HepG2 (cell line): ENCODE data around the gene STRADA. TPM values are rescaled to one million over a fixed set of nuclear protein-coding genes. Genes with fewer than 3 reads are reported as not detected.

ENCODE experiments used
- AHDC1 ChIP-seq: sonication (generic); formaldehyde crosslinking; IDR thresholded peaks from 2 replicates; pipeline ENCODE4 v1.5.1; 2020; ENCODE audit warnings: mild to moderate bottlenecking, missing genetic modification reagents, borderline replicate concordance
- EZH2 ChIP-seq: conservative IDR thresholded peaks from 2 replicates; pipeline ENCODE4 v1.6.1; 2012; ENCODE audit warnings: mild to moderate bottlenecking, low read depth, low read length, moderate library complexity
- GATA4 ChIP-seq: sonication (generic); IDR thresholded peaks from 2 replicates; pipeline ENCODE4 v1.6.1; 2016; ENCODE audit warnings: antibody characterized with exemption, low read depth, borderline replicate concordance
- HDAC1 ChIP-seq: sonication (generic); formaldehyde crosslinking; IDR thresholded peaks from 2 replicates; pipeline ENCODE4 v1.5.1; 2020; ENCODE audit warnings: mild to moderate bottlenecking, missing genetic modification reagents
- HMGXB4 ChIP-seq, 2 experiments: sonication (generic) in 1 of 2; formaldehyde crosslinking in 1 of 2; IDR thresholded peaks; 2 replicates each; pipeline versions ENCODE4 v1.4.0 to v1.6.1; 2018 to 2020; ENCODE audit warnings: missing genetic modification reagents in 2 of 2, borderline replicate concordance in 1 of 2, low read depth in 1 of 2, mild to moderate bottlenecking in 1 of 2, missing biosample characterization in 1 of 2
- HNF1B ChIP-seq: sonication (generic); formaldehyde crosslinking; IDR thresholded peaks from 2 replicates; pipeline ENCODE4 v1.5.1; 2020; ENCODE audit warnings: mild to moderate bottlenecking, moderate library complexity, missing genetic modification reagents
- POGZ ChIP-seq: sonication (generic); formaldehyde crosslinking; IDR thresholded peaks from 2 replicates; pipeline ENCODE4 v1.4.0; 2020; ENCODE audit warnings: mild to moderate bottlenecking, missing genetic modification reagents
- POLR2AphosphoS2 ChIP-seq: IDR thresholded peaks from 2 replicates; pipeline ENCODE4 v1.6.1; 2011; ENCODE audit warnings: low read depth, low read length, improper control_type of control experiment
- SMAD1 ChIP-seq: sonication (generic); formaldehyde crosslinking; IDR thresholded peaks from 2 replicates; pipeline ENCODE4 v1.4.0; 2020; ENCODE audit warnings: missing genetic modification reagents, low read depth, mild to moderate bottlenecking, borderline replicate concordance
- ZBTB25 ChIP-seq: IDR thresholded peaks from 2 replicates; pipeline ENCODE4 v1.6.1; 2018; ENCODE audit warnings: missing genetic modification reagents
- ZC3H13 ChIP-seq: sonication (generic); formaldehyde crosslinking; IDR thresholded peaks from 2 replicates; pipeline ENCODE4 v1.8.1; 2023; ENCODE audit warnings: mild to moderate bottlenecking, missing genetic modification reagents, moderate library complexity
- ZKSCAN5 ChIP-seq: sonication (generic); formaldehyde crosslinking; IDR thresholded peaks from 2 replicates; pipeline ENCODE4 v1.5.1; 2020; ENCODE audit warnings: mild to moderate bottlenecking, missing genetic modification reagents
- ZNF292 ChIP-seq: sonication (generic); formaldehyde crosslinking; IDR thresholded peaks from 2 replicates; pipeline ENCODE4 v1.8.1; 2022; ENCODE audit warnings: mild to moderate bottlenecking, low read depth, missing genetic modification reagents, borderline replicate concordance
- ZNF564 ChIP-seq: sonication (generic); formaldehyde crosslinking; IDR thresholded peaks from 2 replicates; pipeline ENCODE4 v1.8.1; 2023; ENCODE audit warnings: mild to moderate bottlenecking, missing genetic modification reagents
- ZNF589 ChIP-seq: sonication (generic); formaldehyde crosslinking; conservative IDR thresholded peaks from 2 replicates; pipeline ENCODE4 v1.8.0; 2022; ENCODE audit warnings: mild to moderate bottlenecking, moderate library complexity, missing genetic modification reagents
- ZNF616 ChIP-seq: sonication (generic); formaldehyde crosslinking; IDR thresholded peaks from 2 replicates; pipeline ENCODE4 v1.5.0; 2020; ENCODE audit warnings: low read depth, mild to moderate bottlenecking, missing genetic modification reagents
- ZNF775 ChIP-seq: sonication (generic); formaldehyde crosslinking; IDR thresholded peaks from 2 replicates; pipeline ENCODE4 v1.4.0; 2020; ENCODE audit warnings: missing genetic modification reagents, mild to moderate bottlenecking, moderate library complexity, borderline replicate concordance
- ZNF782 ChIP-seq: sonication (generic); formaldehyde crosslinking; IDR thresholded peaks from 2 replicates; pipeline ENCODE4 v1.4.0; 2020; ENCODE audit warnings: missing genetic modification reagents, mild to moderate bottlenecking, borderline replicate concordance
- polyA plus RNA-seq, 8 experiments: library from polyadenylated mRNA; depleted of rRNA in 3 of 8; stranded (reverse) in 7 of 8; unstranded in 1 of 8; fragments of >200 nt; fragmentation: Illumina TruSeq in 4 of 8; extraction: Trizol in 4 of 8; gene quantifications; 2 replicates each; pipeline versions ENCODE4 v1.2.1 to v1.2.3, GENCODE V29; 2011 to 2016; ENCODE audit warnings: low read depth in 4 of 8, missing spikeins in 1 of 8, mixed read lengths in 1 of 8; ENCODE audit not compliant: insufficient read depth in 1 of 8
- total RNA-seq, 5 experiments: library from RNA; depleted of rRNA; stranded (reverse); fragments of >200 nt; fragmentation: Illumina TruSeq; extraction: Trizol; gene quantifications; 2 replicates each; pipeline ENCODE4 v1.2.3, GENCODE V29; 2016; ENCODE audit warnings: low read depth in 1 of 5

STRADA gene
- total and polyA plus RNA-seq, 2 of the 13 experiments (the other 11 are each of a cell fraction or from before 2014, with no cell fraction given): 17.6 to 17.9 TPM

- TF ChIP-seq AHDC1 (no peak; the same call in 1 of the 2 replicates), HDAC1 (CRISPR knock-in tag) (peak; percentile 73), ZNF782 (peak; percentile 91; the same call in 1 of the 2 replicates), HMGXB4 (CRISPR knock-in tag; IDR thresholded peaks at IDR 0.05; ENCODE audit: borderline replicate concordance in 1 of 2, low read depth in 1 of 2) (peak; percentile 77 to 79), EZH2 (no peak), ZNF589 (CRISPR knock-in tag) (0 out of 2 replicates have a peak, but pooled peaks have one; percentile 64), ZNF564 (CRISPR knock-in tag) (no peak), GATA4 (no peak), ZNF292 (CRISPR knock-in tag) (peak; percentile 94), ZNF775 (CRISPR knock-in tag) (peak; percentile 5; the same call in 1 of the 2 replicates), SMAD1 (no peak; the same call in 1 of the 2 replicates), POGZ (CRISPR knock-in tag) (peak; percentile 80), ZBTB25 (CRISPR knock-in tag) (peak; percentile 96), POLR2AphosphoS2 (no peak), ZKSCAN5 (CRISPR knock-in tag) (no peak), HNF1B (CRISPR knock-in tag) (peak; percentile 73), ZC3H13 (CRISPR knock-in tag) (no peak; the same call in 1 of the 2 replicates), ZNF616 (CRISPR knock-in tag) (peak; percentile 61; the same call in 1 of the 2 replicates)
Observed at GRCh38 chr17:63741408-63742173, at the start of gene STRADA (continued).
